IMR-90 (cell line): ENCODE data around the gene LRRC4C. TPM values are rescaled to one million over a fixed set of nuclear protein-coding genes. Genes with fewer than 3 reads are reported as not detected.
A peak's percentile ranks its signal among the peaks of the same experiment; 100 is the strongest.

Source experiments
- ATAC-seq: fragments of 200-7000 bp; cut with Tn5 transposase; 2 replicates; pipeline ENCODE4 v1.9.1; 2020; ENCODE audit warnings: low read depth, mild to moderate bottlenecking, moderate library complexity
- BruUV-seq: library from RNA; stranded (reverse); fragments of 400-500 nt; replicated peaks from 2 replicates; lab custom pipeline; 2021; lab: Mats Ljungman, UMichigan
- CTCF ChIA-PET: fragments of 300-600 bp; formaldehyde crosslinking; extraction: SDS; loops from one replicate; lab custom pipeline; 2021; ENCODE audit warnings: antibody characterized with exemption; lab: Yijun Ruan, JAX
- POLR2A ChIA-PET: fragments of 300-600 bp; sonication (Branson Sonifier 250); formaldehyde crosslinking; loops from one replicate; lab custom pipeline; 2022; ENCODE audit warnings: antibody characterized with exemption; ENCODE audit not compliant: unreplicated experiment; lab: Charles Lee
- DNase-seq: peaks from one replicate; pipeline ENCODE4 v3.0.0; 2013
- H2AFZ ChIP-seq: replicated peaks from 2 replicates; pipeline ENCODE3; 2013; ENCODE audit warnings: low read length, mild to moderate bottlenecking; ENCODE audit not compliant: poor library complexity
- H2AK5ac ChIP-seq: 2 replicates; pipeline ENCODE4 v1.6.1; 2013; ENCODE audit warnings: low read depth, low read length, inconsistent platforms
- H2AK9ac ChIP-seq: replicated peaks from 2 replicates; pipeline ENCODE3; 2013; ENCODE audit warnings: mild to moderate bottlenecking, low read depth, low read length, moderate library complexity; ENCODE audit not compliant: poor library complexity
- H2BK120ac ChIP-seq: 2 replicates; pipeline ENCODE4 v1.6.1; 2013; ENCODE audit warnings: low read depth, low read length, inconsistent platforms
- H2BK15ac ChIP-seq: 3 replicates; pipeline ENCODE4 v1.6.1; 2013; ENCODE audit warnings: low read depth, low read length, inconsistent platforms
- H2BK20ac ChIP-seq: 2 replicates; pipeline ENCODE4 v1.6.1; 2013; ENCODE audit warnings: low read depth, mild to moderate bottlenecking, inconsistent platforms, low read length, moderate library complexity
- H2BK5ac ChIP-seq: 2 replicates; pipeline ENCODE4 v1.6.1; 2013; ENCODE audit warnings: mild to moderate bottlenecking, low read depth, low read length, inconsistent platforms; ENCODE audit not compliant: poor library complexity, severe bottlenecking
- H3K14ac ChIP-seq: replicated peaks from 2 replicates; pipeline ENCODE4 v1.6.1; 2013; ENCODE audit warnings: low read depth, low read length, inconsistent platforms
- H3K18ac ChIP-seq: 2 replicates; pipeline ENCODE4 v1.6.1; 2013; ENCODE audit warnings: low read depth, low read length, control low read depth
- H3K23ac ChIP-seq: 2 replicates; pipeline ENCODE4 v1.6.1; 2013; ENCODE audit warnings: low read depth, low read length, inconsistent platforms
- H3K27ac ChIP-seq: 2 replicates; pipeline ENCODE4 v1.5.1; 2013; ENCODE audit warnings: mild to moderate bottlenecking, control low read depth, low read length; ENCODE audit not compliant: insufficient read depth
- H3K27me3 ChIP-seq: 2 replicates; pipeline ENCODE4 v1.6.1; 2013; ENCODE audit warnings: low read length; ENCODE audit not compliant: control insufficient read depth, insufficient read depth
- H3K36me3 ChIP-seq: 2 replicates; pipeline ENCODE4 v1.6.1; 2013; ENCODE audit warnings: low read length, mixed read lengths; ENCODE audit not compliant: control insufficient read depth, insufficient read depth
- H3K4ac ChIP-seq: 2 replicates; pipeline ENCODE4 v1.6.1; 2013; ENCODE audit warnings: low read depth, low read length, inconsistent platforms
- H3K4me1 ChIP-seq: 2 replicates; pipeline ENCODE4 v1.6.1; 2013; ENCODE audit warnings: low read length, mixed read lengths; ENCODE audit not compliant: control insufficient read depth, insufficient read depth
- H3K4me2 ChIP-seq: 2 replicates; pipeline ENCODE4 v1.6.1; 2013; ENCODE audit warnings: low read depth, mild to moderate bottlenecking, control low read depth, low read length, moderate library complexity
- H3K4me3 ChIP-seq: 2 replicates; pipeline ENCODE4 v1.5.1; 2013; ENCODE audit warnings: low read depth, mild to moderate bottlenecking, control low read depth, low read length, moderate library complexity; ENCODE audit not compliant: insufficient read depth
- H3K56ac ChIP-seq: 2 replicates; pipeline ENCODE4 v1.6.1; 2013; ENCODE audit warnings: low read length, inconsistent platforms; ENCODE audit not compliant: insufficient read depth; ENCODE audit errors: extremely low read depth
- H3K79me1 ChIP-seq, 2 experiments: 2 replicates each; pipeline ENCODE4 v1.6.1; 2013; ENCODE audit warnings: low read length in 2 of 2, inconsistent platforms in 1 of 2, low read depth in 1 of 2
- H3K9ac ChIP-seq: 2 replicates; pipeline ENCODE4 v1.6.1; 2013; ENCODE audit warnings: low read depth, low read length, control low read depth
- H3K9me1 ChIP-seq: 2 replicates; pipeline ENCODE4 v1.6.1; 2013; ENCODE audit warnings: low read length, inconsistent platforms; ENCODE audit not compliant: insufficient read depth
- H3K9me3 ChIP-seq: 2 replicates; pipeline ENCODE4 v1.6.1; 2013; ENCODE audit warnings: low read length; ENCODE audit not compliant: control insufficient read depth, insufficient read depth
- H4K20me1 ChIP-seq: 2 replicates; pipeline ENCODE4 v1.6.1; 2013; ENCODE audit warnings: low read length, inconsistent platforms; ENCODE audit not compliant: insufficient read depth
- H4K5ac ChIP-seq: 2 replicates; pipeline ENCODE4 v1.6.1; 2013; ENCODE audit warnings: mild to moderate bottlenecking, low read depth, low read length, control low read depth
- H4K8ac ChIP-seq, 2 experiments: 2 replicates each; pipeline ENCODE4 v1.6.1; 2013; ENCODE audit warnings: low read depth in 2 of 2, low read length in 2 of 2, control low read depth in 1 of 2, inconsistent platforms in 1 of 2
- H4K91ac ChIP-seq: 2 replicates; pipeline ENCODE4 v1.6.1; 2013; ENCODE audit warnings: low read depth, low read length, inconsistent platforms; ENCODE audit not compliant: insufficient read depth
- FOS ChIP-seq: fragments of 150-350 bp; IDR thresholded peaks from 2 replicates; pipeline ENCODE4 v1.6.1; 2016; ENCODE audit warnings: low read depth, low read length
- MAFK ChIP-seq: IDR thresholded peaks from 2 replicates; pipeline ENCODE4 v1.6.1; 2012; ENCODE audit warnings: low read depth, low read length, improper control_type of control experiment
- MAZ ChIP-seq: IDR thresholded peaks from 2 replicates; pipeline ENCODE4 v1.6.1; 2012; ENCODE audit warnings: low read depth, mild to moderate bottlenecking, low read length, improper control_type of control experiment, moderate library complexity, borderline replicate concordance
- NFE2L2 ChIP-seq: fragments of 150-350 bp; IDR thresholded peaks from 2 replicates; pipeline ENCODE4 v1.6.1; 2016; ENCODE audit warnings: low read depth, mild to moderate bottlenecking, low read length
- POLR2A ChIP-seq: IDR thresholded peaks from 2 replicates; pipeline ENCODE4 v1.6.1; 2012; ENCODE audit warnings: mild to moderate bottlenecking, low read depth, low read length
- RAD21 ChIP-seq: IDR thresholded peaks from 2 replicates; pipeline ENCODE4 v1.6.1; 2012; ENCODE audit warnings: low read length, improper control_type of control experiment
- RCOR1 ChIP-seq: IDR thresholded peaks from 2 replicates; pipeline ENCODE4 v1.6.1; 2012; ENCODE audit warnings: mild to moderate bottlenecking, low read length, improper control_type of control experiment; ENCODE audit not compliant: insufficient replicate concordance
- RFX5 ChIP-seq: IDR thresholded peaks from 2 replicates; pipeline ENCODE4 v1.8.0; 2012; ENCODE audit warnings: low read depth, mild to moderate bottlenecking, low read length, moderate library complexity
- SMC3 ChIP-seq: fragments of 150-350 bp; IDR thresholded peaks from 2 replicates; pipeline ENCODE4 v1.6.1; 2016; ENCODE audit warnings: low read depth, mild to moderate bottlenecking, antibody characterized with exemption, low read length, moderate library complexity
- WGBS, 2 experiments: methylation state at CpG; one replicate each; pipeline versions ENCODE4 v1.1.5 to v1.1.7; 2013; ENCODE audit warnings: missing lambda C conversion rate in 2 of 2; ENCODE audit not compliant: insufficient read length in 1 of 2; ENCODE audit errors: extremely low coverage in 2 of 2; 5-methylcytosine and 5-hydroxymethylcytosine counted together
- dilution Hi-C: fragments of 300-500 bp; cut with HindIII; formaldehyde crosslinking; loops from one replicate; pipeline ENCODE4 v1.14.3; 2018; ENCODE audit warnings: low sequenced_read_pairs; ENCODE audit not compliant: unreplicated experiment
- in situ Hi-C: fragments of 300-500 bp; cut with MboI; formaldehyde crosslinking; loops from 3 replicates; pipeline ENCODE4 v1.14.3; 2019; ENCODE audit warnings: low sequenced_read_pairs, inconsistent platforms, mixed read lengths
- intact Hi-C: fragments of 100-400 bp; cut with micrococcal nuclease; formaldehyde crosslinking; loops from 2 replicates; pipeline ENCODE4 v1.10.0; 2022
- polyA plus RNA-seq, 3 experiments: library from polyadenylated mRNA; depleted of rRNA; stranded (reverse); fragments of >200 nt; gene quantifications; 2 replicates each; pipeline ENCODE4 v1.2.3, GENCODE V29; 2012; ENCODE audit warnings: low replicate concordance in 1 of 3
- total RNA-seq: library from RNA; depleted of rRNA; stranded (reverse); fragments of >200 nt; gene quantifications from 2 replicates; pipeline ENCODE4 v1.2.3, GENCODE V29; 2012

Gene LRRC4C
- total and polyA plus RNA-seq, 2 of the 4 experiments (the other 2 are of a cell fraction): under 0.01 to 0.03 TPM

GRCh38 chr11:40388097-40388818, 1071.2 kb downstream of the LRRC4C start:
- no peaks in the 10 kb centered on the region for H3K9me1 ChIP-seq
- H3K27ac ChIP-seq: no peak overlapping the region
- POLR2A ChIA-PET: no interaction called here
- no peaks in the 10 kb centered on the region for H3K36me3 ChIP-seq
- H4K91ac ChIP-seq: no peak overlapping the region
- H2AK9ac ChIP-seq: no peak overlapping the region
- WGBS, 2 experiments: no CpG with 5 or more reads among the region's 4 CpGs
- H3K4ac ChIP-seq: no peak overlapping the region
- no peak overlapping the region for H2BK20ac ChIP-seq
- no peak overlapping the region for H2BK5ac ChIP-seq
- H3K18ac ChIP-seq: no peak overlapping the region
- no peak overlapping the region for H3K4me3 ChIP-seq
- H4K5ac ChIP-seq: no peak overlapping the region
- H2BK15ac ChIP-seq: no peak overlapping the region
- no peaks in the 10 kb centered on the region for H3K27me3 ChIP-seq
- TF ChIP-seq RAD21 (no peak), RCOR1 (no peak), MAZ (no peak), RFX5 (no peak), SMC3 (no peak), NFE2L2 (0 out of 2 replicates have a peak, but pooled peaks have one; percentile 13), POLR2A (no peak), MAFK (peak; percentile 38; the same call in 1 of the 2 replicates), FOS (0 out of 2 replicates have a peak, but pooled peaks have one; percentile 29)
- H3K4me2 ChIP-seq: no peak overlapping the region
- no peak overlapping the region for H3K56ac ChIP-seq
- BruUV-seq: no TSS peak
- intact Hi-C loops (no loop called here), dilution Hi-C loops (no loop called here), in situ Hi-C loops (no loop called here)
- no peak overlapping the region for H2AK5ac ChIP-seq
- H3K4me1 ChIP-seq: no peaks in the 10 kb centered on the region
- H4K20me1 ChIP-seq: no peaks in the 10 kb centered on the region
- CTCF ChIA-PET: no interaction called here
- ATAC-seq (peak; percentile 42; the same call in 1 of the 2 replicates), DNase-seq (peak; percentile 70)
- no peak overlapping the region for H3K9ac ChIP-seq
- H2AFZ ChIP-seq: no peak overlapping the region
- no peak overlapping the region; a peak in 1 of 4 replicates for H4K8ac ChIP-seq
- no peak overlapping the region for H3K23ac ChIP-seq
- peak overlapping the region; percentile 46; the same call in 1 of the 2 replicates for H2BK120ac ChIP-seq
- no peak overlapping the region for H3K14ac ChIP-seq
- H3K79me1 ChIP-seq: no peaks in the 10 kb centered on the region
- H3K9me3 ChIP-seq: no peaks in the 10 kb centered on the region
